Erythroblast (primary cell): Measurements from ENCODE around the gene ARID4B.

Experiments used
- GATA1 ChIP-seq: IDR thresholded peaks from 2 replicates; pipeline ENCODE4 v1.6.1; 2011; ENCODE audit warnings: low read depth, mild to moderate bottlenecking, control low read depth, low read length, moderate library complexity
- POLR2A ChIP-seq: IDR thresholded peaks from 2 replicates; pipeline ENCODE4 v1.6.1; 2011; ENCODE audit warnings: mild to moderate bottlenecking, low read length

GRCh38 chr1:235342471-235342870, 14.5 kb upstream of the ARID4B start:
- TF ChIP-seq POLR2A (no peak), GATA1 (no peak)
